HG03460 (cell line): ENCODE data around the gene CRTAP.
"Not testable (repeated sequence)": the region's sequence is repeated elsewhere in the genome, so short reads cannot be mapped to it uniquely, and the experiment has no call there.

Experiments used
- ATAC-seq: cut with Tn5 transposase; IDR thresholded peaks from one replicate; pipeline ENCODE4 v1.9.1; 2021; ENCODE audit not compliant: unreplicated experiment

The CRTAP gene

GRCh38 chr3:33113772-33114621 is at the start of gene CRTAP:
CRTAP (plus strand) TSS chr3:33114014; CDS start chr3:33114078, 64 bp downstream.
- peak; percentile 84 for ATAC-seq

- no peak for ATAC-seq
Observed at GRCh38 chr3:33064929-33065328, 48.9 kb upstream of the CRTAP start.

- ATAC-seq: no peak
Observed at GRCh38 chr3:33067484-33067883, 46.3 kb upstream of the CRTAP start.

GRCh38 chr3:33069862-33070261 is 44.0 kb upstream of the CRTAP start:
- not testable (repeated sequence) for ATAC-seq

GRCh38 chr3:33071181-33071580 is 42.6 kb upstream of the CRTAP start:
- no peak for ATAC-seq

- ATAC-seq: no peak
Observed at GRCh38 chr3:33071946-33072345, 41.9 kb upstream of the CRTAP start.

GRCh38 chr3:33074217-33075067 is 39.4 kb upstream of the CRTAP start:
- no peak for ATAC-seq

DNA sequence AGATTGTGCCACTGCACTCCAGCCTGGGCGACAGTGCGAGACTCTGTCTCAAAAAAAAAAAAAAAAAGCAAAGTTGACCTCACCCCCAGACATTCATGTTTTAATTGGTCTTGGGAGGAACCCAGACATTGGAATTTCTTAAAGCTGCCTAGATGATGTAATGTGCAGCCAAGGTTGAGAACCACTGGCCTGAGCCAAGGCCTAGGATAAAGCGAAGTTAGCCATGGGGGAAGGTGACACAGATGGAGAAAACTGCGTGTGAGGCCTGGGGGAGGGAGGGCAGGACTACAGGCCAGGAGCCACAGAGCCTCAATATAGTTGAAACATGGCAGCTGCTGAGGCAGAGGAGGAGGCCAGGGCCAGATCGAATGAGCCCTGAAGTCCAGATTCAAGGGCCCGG is 37.8 kb upstream of the CRTAP start:
- ATAC-seq: no peak

DNA sequence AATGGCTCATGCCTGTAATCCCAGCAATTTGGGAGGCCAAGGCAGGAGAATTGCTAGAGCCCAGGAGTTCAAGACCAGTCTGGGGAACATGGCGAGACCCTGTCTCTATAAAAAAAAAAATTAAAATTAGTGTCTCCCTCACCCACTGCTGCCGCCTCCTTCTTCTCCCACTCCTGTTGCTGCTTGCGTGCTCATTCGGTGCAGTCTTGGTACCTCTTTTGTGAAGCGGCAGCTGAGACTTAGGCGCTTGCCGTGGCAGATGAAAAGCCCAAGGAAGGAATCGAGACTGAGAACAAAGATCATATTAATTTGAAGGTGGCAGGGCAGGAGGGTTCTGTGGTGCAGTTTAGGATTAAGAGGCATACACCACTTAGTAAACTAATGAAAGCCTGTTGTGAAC is 36.9 kb upstream of the CRTAP start:
- ATAC-seq: no peak

GRCh38 chr3:33077976-33078375 is 35.8 kb upstream of the CRTAP start:
- ATAC-seq: no peak

- ATAC-seq: not testable (repeated sequence)
Observed at GRCh38 chr3:33079813-33080212, 34.0 kb upstream of the CRTAP start.

DNA sequence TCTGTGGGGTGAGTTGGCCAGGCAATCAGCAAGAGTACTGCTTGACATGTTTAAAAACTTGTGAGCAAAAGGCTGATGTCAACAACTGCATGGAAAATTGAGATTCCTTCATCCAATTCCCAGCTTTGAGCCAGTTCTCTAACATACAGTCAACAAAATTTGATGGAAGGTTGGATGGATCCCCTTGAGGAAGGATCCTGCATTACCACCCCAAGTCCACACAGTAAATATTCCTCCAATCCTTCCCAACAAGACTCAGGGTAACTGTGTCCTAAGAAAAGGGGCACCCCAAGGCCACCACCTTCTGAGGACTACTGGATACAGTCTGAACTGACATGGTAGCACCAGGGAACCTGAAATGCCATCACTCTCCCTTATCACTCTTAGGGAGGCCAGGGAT is 32.0 kb upstream of the CRTAP start:
- ATAC-seq: no peak

DNA sequence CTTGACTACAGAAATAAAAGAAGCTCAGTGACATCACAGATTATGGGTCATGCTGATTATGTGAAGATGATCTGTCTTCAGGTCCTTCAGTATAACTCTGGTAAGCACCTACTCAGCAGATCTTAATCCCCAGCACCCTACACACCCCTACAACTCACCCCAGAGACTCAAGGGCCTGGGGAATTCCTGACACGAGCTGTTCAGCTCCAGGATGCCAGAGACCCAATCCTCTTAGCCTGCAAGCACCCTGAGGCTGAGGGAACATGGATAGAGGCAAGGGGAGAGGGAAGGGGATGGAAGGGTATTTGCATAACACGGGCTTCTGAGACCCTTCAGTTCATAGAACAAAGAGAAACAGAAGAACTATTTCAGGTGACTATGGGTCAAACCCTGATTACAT is 29.9 kb upstream of the CRTAP start:
- no peak for ATAC-seq

- no peak for ATAC-seq
Observed at GRCh38 chr3:33088691-33089090, 25.1 kb upstream of the CRTAP start.

DNA sequence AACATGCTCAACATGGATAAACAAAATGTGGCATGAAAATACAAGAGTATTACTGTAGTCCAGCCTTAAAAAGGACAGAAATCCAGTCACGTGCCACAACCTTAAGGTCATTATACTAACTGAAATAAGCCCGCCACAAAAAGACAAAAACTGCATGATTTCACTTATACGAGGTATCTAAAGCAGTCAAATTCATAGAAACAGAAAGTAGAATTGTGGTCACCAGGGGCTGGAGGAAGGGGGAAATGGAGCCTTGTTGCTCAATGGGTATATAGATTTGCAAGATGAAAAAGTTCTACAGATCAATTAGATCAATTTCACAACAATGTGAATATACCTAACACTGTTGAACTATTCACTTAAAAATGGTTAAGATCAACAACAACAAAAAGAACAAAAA is 24.3 kb upstream of the CRTAP start:
- ATAC-seq: peak; percentile 82

- no peak for ATAC-seq
Observed at GRCh38 chr3:33091746-33092145, 22.1 kb upstream of the CRTAP start.

DNA sequence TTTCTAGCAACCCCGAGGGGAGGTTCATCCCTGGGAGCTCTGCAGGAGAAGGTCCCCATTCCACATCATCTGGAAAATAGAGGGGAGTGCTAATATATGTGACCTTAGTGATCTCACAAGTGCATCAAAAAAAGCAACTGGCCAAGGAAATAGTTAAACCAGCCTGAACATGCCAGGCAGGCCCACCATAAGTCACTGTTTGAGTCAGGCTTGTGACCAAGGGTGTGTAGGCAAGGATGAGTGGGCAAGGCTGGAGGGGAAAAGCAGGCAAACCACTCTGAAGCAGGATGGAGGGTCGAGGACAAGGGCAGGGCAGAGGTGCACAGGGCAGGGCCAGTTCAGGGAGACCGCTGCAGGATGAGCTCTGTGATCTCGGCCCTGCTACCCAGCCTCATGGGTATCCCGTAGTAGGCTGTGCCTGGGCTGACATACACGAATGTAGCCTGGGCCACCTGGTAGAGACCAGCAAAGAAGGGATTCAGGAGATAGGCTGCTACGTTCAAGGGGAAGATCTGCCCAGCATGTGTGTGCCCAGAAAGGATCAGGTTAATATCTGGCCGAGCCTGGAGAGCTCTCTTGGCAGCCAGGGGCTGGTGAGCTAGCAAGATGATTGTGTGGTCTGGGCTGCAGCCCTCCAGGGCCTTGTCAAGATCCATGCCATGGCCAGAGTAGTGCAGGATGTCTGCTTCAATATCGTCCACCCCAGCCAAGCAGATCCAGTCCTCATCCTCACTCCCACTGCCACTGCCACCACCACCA is 21.1 kb upstream of the CRTAP start:
- ATAC-seq: no peak

DNA sequence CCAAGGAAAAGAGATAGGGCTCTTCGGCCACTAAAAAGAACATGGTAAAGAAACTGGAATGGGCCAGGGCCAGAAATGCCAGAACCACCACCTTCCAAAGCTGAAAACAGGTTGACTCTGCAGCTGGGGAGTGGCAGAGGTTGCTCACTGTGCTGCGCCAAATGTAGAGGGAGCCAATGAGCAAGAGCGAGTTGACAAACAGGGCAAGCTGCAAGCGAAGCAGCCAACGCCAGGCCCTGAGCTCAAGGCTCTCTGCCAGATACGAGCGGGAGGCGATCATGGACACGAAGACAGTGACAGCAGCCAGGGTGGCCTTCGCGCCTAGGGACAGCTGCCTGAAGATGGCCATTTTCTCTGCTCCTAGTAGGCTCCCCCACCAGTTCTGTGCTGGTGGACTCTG is 20.0 kb upstream of the CRTAP start:
- ATAC-seq: no peak

- no peak for ATAC-seq
Observed at GRCh38 chr3:33095436-33095835, 18.4 kb upstream of the CRTAP start.

DNA sequence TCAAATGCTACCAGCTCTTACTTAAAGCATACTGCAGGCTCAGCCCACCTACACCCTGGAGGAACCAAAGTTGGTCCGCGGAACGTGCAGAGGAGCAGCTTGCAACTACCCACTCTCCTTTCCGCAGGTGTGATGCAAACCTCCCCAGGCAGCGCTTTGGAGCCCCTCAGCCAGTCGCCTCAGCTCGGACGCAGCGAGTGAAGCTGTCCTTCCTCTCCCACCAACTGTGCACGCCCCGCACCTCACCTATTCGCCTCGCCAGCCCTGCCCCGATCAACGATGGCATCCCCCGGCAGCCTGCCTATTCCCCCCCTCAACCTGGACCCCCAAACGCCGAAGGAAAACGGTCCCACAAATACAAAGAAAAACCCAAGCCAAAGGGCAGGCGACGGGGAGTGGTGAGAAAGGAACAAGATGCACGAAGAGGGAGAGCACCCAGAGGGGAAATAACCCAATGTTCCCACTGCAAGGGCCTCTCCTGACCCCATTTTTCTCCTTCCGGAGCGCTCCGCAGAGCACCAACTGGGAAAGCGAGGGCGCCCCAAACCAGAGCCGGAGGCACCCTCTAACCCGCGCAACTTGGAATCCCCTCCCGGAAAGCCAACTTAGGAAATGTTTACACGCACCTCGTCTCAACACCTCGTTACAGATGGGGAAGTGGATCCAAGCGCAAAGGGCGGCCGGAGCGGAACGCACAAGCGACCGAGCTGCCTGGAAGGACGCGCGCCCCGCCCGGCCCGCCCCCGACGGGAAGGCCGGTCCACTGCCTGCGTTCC is 17.5 kb upstream of the CRTAP start:
- ATAC-seq: peak; percentile 43
